HepG2 (cell line): ENCODE results near the gene APPBP2. TPM values are rescaled to one million over a fixed set of nuclear protein-coding genes. Genes with fewer than 3 reads are reported as not detected.

ENCODE experiments used
- ERF ChIP-seq: IDR thresholded peaks from 2 replicates; pipeline ENCODE4 v1.6.1; 2018; ENCODE audit warnings: missing biosample characterization, missing genetic modification reagents
- RELA ChIP-seq: sonication (generic); formaldehyde crosslinking; IDR thresholded peaks from 2 replicates; pipeline ENCODE4 v1.4.0; 2020; ENCODE audit warnings: missing genetic modification reagents
- SNAPC2 ChIP-seq: sonication (generic); formaldehyde crosslinking; IDR thresholded peaks from 2 replicates; pipeline ENCODE4 v1.8.1; 2022; ENCODE audit warnings: mild to moderate bottlenecking, missing genetic modification reagents
- TCF7 ChIP-seq: sonication (generic); IDR thresholded peaks from 2 replicates; pipeline ENCODE4 v1.6.1; 2016; ENCODE audit warnings: antibody characterized with exemption, low read depth
- polyA plus RNA-seq, 8 experiments: library from polyadenylated mRNA; depleted of rRNA in 3 of 8; stranded (reverse) in 7 of 8; unstranded in 1 of 8; fragments of >200 nt; fragmentation: Illumina TruSeq in 4 of 8; extraction: Trizol in 4 of 8; gene quantifications; 2 replicates each; pipeline versions ENCODE4 v1.2.1 to v1.2.3, GENCODE V29; 2011 to 2016; ENCODE audit warnings: low read depth in 4 of 8, missing spikeins in 1 of 8, mixed read lengths in 1 of 8; ENCODE audit not compliant: insufficient read depth in 1 of 8
- total RNA-seq, 5 experiments: library from RNA; depleted of rRNA; stranded (reverse); fragments of >200 nt; fragmentation: Illumina TruSeq; extraction: Trizol; gene quantifications; 2 replicates each; pipeline ENCODE4 v1.2.3, GENCODE V29; 2016; ENCODE audit warnings: low read depth in 1 of 5
- TF ChIP-seq, protein P1 (sequence below): sonication (generic); formaldehyde crosslinking; IDR thresholded peaks from 2 replicates; pipeline ENCODE4 v1.4.0; 2020; ENCODE audit warnings: mild to moderate bottlenecking, missing genetic modification reagents
- TF ChIP-seq, protein P2 (sequence below): sonication (generic); formaldehyde crosslinking; IDR thresholded peaks from 2 replicates; pipeline ENCODE4 v1.4.0; 2020; ENCODE audit warnings: mild to moderate bottlenecking, missing genetic modification reagents
- TF ChIP-seq, protein P3 (sequence below): sonication (generic); formaldehyde crosslinking; IDR thresholded peaks from 2 replicates; pipeline ENCODE4 v1.8.0; 2022; ENCODE audit warnings: missing genetic modification reagents, mild to moderate bottlenecking, moderate library complexity, borderline replicate concordance
- TF ChIP-seq, protein P4 (sequence below): sonication (generic); formaldehyde crosslinking; IDR thresholded peaks from 2 replicates; pipeline ENCODE4; 2020; ENCODE audit warnings: missing genetic modification reagents, mild to moderate bottlenecking, borderline replicate concordance

The APPBP2 gene
- total and polyA plus RNA-seq, 2 of the 13 experiments (the other 11 are each of a cell fraction or from before 2014, with no cell fraction given): 17.5 to 45.8 TPM

DNA sequence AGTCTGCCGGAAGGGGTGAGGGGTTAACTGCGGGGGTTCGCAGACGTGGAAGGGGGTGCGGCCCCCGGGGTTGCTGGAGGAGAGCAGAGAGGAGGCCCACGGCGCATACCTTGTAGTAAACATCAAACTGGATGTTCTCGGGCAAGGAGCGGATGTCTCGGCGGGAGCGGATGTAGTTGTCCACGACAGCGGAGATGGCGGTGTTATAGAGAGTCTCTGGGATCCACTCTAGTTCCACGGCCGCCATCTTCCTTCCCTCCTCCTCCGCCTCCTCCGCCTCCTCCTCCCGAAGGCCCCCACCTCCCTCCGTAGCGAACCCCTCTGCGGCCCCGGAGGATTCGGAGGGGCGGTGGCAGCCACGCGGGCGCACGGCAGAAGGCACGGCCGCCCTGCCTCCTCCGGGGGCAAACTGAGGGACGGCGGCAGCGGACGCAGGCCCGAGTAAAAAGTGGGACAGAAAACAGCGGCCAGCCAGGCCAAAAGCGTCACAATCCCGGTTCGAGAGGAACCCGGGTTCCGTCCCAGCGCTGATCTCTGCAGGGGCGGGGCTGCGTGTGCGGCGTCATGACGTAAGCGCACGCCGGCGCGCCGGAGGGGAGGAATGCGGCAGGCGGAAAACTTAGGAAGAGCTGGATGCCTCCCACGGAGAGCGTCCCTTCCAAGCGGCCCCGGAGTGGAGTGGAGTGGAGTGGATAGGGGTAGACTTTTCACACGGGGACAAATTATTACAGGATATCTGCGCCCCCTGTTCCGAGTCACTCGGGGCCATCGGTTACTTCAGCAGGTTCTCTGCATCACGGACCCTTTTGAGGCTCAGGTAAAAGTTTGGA is at the start of gene APPBP2 (continued):
- TF ChIP-seq, protein P1, sequence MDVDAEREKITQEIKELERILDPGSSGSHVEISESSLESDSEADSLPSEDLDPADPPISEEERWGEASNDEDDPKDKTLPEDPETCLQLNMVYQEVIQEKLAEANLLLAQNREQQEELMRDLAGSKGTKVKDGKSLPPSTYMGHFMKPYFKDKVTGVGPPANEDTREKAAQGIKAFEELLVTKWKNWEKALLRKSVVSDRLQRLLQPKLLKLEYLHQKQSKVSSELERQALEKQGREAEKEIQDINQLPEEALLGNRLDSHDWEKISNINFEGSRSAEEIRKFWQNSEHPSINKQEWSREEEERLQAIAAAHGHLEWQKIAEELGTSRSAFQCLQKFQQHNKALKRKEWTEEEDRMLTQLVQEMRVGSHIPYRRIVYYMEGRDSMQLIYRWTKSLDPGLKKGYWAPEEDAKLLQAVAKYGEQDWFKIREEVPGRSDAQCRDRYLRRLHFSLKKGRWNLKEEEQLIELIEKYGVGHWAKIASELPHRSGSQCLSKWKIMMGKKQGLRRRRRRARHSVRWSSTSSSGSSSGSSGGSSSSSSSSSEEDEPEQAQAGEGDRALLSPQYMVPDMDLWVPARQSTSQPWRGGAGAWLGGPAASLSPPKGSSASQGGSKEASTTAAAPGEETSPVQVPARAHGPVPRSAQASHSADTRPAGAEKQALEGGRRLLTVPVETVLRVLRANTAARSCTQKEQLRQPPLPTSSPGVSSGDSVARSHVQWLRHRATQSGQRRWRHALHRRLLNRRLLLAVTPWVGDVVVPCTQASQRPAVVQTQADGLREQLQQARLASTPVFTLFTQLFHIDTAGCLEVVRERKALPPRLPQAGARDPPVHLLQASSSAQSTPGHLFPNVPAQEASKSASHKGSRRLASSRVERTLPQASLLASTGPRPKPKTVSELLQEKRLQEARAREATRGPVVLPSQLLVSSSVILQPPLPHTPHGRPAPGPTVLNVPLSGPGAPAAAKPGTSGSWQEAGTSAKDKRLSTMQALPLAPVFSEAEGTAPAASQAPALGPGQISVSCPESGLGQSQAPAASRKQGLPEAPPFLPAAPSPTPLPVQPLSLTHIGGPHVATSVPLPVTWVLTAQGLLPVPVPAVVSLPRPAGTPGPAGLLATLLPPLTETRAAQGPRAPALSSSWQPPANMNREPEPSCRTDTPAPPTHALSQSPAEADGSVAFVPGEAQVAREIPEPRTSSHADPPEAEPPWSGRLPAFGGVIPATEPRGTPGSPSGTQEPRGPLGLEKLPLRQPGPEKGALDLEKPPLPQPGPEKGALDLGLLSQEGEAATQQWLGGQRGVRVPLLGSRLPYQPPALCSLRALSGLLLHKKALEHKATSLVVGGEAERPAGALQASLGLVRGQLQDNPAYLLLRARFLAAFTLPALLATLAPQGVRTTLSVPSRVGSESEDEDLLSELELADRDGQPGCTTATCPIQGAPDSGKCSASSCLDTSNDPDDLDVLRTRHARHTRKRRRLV (CRISPR knock-in tag): peak; percentile 74; the same call in 1 of the 2 replicates
- TF ChIP-seq, protein P2, sequence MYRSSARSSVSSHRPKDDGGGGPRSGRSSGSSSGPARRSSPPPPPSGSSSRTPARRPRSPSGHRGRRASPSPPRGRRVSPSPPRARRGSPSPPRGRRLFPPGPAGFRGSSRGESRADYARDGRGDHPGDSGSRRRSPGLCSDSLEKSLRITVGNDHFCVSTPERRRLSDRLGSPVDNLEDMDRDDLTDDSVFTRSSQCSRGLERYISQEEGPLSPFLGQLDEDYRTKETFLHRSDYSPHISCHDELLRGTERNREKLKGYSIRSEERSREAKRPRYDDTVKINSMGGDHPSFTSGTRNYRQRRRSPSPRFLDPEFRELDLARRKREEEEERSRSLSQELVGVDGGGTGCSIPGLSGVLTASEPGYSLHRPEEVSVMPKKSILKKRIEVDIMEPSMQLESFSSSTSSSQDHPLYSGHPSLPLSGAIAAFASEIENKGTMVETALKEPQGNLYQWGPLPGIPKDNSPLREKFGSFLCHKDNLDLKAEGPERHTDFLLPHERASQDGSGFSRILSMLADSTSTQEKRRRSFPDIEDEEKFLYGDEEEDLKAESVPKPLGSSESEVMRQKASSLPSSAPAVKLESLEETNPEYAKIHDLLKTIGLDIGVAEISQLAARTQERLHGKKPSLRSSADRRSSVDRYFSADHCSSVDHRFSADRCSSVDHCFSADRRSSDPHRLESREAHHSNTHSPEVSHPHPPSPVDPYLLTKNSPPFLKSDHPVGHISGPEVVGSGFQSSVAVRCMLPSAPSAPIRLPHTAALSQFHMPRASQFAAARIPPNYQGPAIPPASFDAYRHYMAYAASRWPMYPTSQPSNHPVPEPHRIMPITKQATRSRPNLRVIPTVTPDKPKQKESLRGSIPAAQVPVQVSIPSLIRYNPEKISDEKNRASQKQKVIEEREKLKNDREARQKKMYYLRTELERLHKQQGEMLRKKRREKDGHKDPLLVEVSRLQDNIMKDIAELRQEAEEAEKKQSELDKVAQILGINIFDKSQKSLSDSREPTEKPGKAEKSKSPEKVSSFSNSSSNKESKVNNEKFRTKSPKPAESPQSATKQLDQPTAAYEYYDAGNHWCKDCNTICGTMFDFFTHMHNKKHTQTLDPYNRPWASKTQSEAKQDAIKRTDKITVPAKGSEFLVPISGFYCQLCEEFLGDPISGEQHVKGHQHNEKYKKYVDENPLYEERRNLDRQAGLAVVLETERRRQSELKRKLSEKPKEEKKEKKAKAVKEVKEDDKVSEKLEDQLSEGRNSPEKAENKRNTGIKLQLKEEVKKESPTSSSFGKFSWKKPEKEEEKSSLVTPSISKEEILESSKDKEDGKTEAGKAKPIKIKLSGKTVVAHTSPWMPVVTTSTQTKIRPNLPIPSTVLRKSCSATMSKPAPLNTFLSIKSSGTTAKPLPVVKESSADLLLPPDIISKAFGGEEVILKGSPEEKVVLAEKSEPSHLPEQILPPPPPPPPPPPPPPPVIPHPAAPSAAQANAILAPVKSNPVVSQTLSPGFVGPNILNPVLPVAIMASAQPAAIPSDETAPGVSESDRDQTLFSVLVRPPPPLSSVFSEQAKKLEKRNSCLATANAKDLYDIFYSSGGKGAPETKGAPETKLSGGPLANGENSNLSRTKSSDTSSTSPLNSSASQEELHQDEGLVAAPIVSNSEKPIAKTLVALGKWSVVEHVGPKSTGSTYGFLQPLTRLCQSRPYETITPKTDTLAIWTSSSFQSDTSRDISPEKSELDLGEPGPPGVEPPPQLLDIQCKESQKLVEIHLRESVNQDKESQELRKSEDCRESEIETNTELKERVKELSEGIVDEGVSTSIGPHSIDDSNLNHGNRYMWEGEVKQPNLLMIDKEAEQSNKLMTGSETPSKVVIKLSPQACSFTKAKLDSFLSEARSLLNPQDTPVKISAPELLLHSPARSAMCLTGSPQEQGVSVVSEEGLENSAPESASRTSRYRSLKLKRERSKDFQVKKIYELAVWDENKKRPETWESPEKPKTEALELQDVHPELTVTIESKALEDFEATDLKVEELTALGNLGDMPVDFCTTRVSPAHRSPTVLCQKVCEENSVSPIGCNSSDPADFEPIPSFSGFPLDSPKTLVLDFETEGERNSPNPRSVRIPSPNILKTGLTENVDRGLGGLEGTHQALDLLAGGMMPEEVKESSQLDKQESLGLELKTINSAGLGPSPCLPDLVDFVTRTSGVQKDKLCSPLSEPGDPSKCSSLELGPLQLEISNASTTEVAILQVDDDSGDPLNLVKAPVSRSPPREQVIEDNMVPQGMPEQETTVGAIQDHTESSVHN: no peak; the same call in 1 of the 2 replicates
- TF ChIP-seq SNAPC2 (CRISPR knock-in tag) (0 out of 2 replicates have a peak, but pooled peaks have one; percentile 80), RELA (CRISPR knock-in tag) (no peak; the same call in 1 of the 2 replicates), TCF7 (no peak), ERF (CRISPR knock-in tag) (peak; percentile 97)
- TF ChIP-seq, protein P3, sequence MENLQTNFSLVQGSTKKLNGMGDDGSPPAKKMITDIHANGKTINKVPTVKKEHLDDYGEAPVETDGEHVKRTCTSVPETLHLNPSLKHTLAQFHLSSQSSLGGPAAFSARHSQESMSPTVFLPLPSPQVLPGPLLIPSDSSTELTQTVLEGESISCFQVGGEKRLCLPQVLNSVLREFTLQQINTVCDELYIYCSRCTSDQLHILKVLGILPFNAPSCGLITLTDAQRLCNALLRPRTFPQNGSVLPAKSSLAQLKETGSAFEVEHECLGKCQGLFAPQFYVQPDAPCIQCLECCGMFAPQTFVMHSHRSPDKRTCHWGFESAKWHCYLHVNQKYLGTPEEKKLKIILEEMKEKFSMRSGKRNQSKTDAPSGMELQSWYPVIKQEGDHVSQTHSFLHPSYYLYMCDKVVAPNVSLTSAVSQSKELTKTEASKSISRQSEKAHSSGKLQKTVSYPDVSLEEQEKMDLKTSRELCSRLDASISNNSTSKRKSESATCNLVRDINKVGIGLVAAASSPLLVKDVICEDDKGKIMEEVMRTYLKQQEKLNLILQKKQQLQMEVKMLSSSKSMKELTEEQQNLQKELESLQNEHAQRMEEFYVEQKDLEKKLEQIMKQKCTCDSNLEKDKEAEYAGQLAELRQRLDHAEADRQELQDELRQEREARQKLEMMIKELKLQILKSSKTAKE (CRISPR knock-in tag): 0 out of 2 replicates have a peak, but pooled peaks have one; percentile 41
- TF ChIP-seq, protein P4, sequence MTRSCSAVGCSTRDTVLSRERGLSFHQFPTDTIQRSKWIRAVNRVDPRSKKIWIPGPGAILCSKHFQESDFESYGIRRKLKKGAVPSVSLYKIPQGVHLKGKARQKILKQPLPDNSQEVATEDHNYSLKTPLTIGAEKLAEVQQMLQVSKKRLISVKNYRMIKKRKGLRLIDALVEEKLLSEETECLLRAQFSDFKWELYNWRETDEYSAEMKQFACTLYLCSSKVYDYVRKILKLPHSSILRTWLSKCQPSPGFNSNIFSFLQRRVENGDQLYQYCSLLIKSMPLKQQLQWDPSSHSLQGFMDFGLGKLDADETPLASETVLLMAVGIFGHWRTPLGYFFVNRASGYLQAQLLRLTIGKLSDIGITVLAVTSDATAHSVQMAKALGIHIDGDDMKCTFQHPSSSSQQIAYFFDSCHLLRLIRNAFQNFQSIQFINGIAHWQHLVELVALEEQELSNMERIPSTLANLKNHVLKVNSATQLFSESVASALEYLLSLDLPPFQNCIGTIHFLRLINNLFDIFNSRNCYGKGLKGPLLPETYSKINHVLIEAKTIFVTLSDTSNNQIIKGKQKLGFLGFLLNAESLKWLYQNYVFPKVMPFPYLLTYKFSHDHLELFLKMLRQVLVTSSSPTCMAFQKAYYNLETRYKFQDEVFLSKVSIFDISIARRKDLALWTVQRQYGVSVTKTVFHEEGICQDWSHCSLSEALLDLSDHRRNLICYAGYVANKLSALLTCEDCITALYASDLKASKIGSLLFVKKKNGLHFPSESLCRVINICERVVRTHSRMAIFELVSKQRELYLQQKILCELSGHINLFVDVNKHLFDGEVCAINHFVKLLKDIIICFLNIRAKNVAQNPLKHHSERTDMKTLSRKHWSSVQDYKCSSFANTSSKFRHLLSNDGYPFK (CRISPR knock-in tag): peak; percentile 91
